BJ (cell line): Measurements from ENCODE around the gene SERPINA12. TPM values are rescaled to one million over a fixed set of nuclear protein-coding genes. Genes with fewer than 3 reads are reported as not detected.

Source experiments
- CTCF ChIA-PET: fragments of 350-600 bp; formaldehyde crosslinking; extraction: SDS; loops from one replicate; lab custom pipeline; 2021; ENCODE audit warnings: antibody characterized with exemption, inconsistent platforms; lab: Yijun Ruan, JAX
- POLR2A ChIA-PET: fragments of 300-600 bp; sonication (Branson Sonifier 250); formaldehyde crosslinking; extraction: SDS; loops from one replicate; lab custom pipeline; 2021; ENCODE audit warnings: antibody characterized with exemption; lab: Charles Lee
- DNase-seq: peaks from one replicate; pipeline ENCODE4 v3.0.0-alpha.2; 2011; ENCODE audit warnings: low read depth
- H3K27me3 ChIP-seq: 2 replicates; pipeline ENCODE4 v1.6.0; 2011; ENCODE audit warnings: low read length; ENCODE audit not compliant: control insufficient read depth, insufficient read depth
- H3K36me3 ChIP-seq: 2 replicates; pipeline ENCODE4 v1.5.1; 2011; ENCODE audit warnings: low read length; ENCODE audit not compliant: control insufficient read depth, insufficient read depth
- H3K4me3 ChIP-seq: 2 replicates; pipeline ENCODE4 v1.5.1; 2011; ENCODE audit warnings: low read depth, mild to moderate bottlenecking, control low read depth, low read length
- polyA plus RNA-seq: library from polyadenylated mRNA; depleted of rRNA; stranded (reverse); fragments of >200 nt; gene quantifications from 2 replicates; pipeline ENCODE4 v1.2.3, GENCODE V29; 2011
- TF ChIP-seq, protein P1 (sequence below): IDR thresholded peaks from 2 replicates; pipeline ENCODE4 v1.5.1; 2011; ENCODE audit warnings: low read depth, mild to moderate bottlenecking, control low read depth, inconsistent platforms, low read length, moderate library complexity; ENCODE audit not compliant: insufficient read depth

Gene SERPINA12
- polyA plus RNA-seq, 1 experiment = not detected

- Histone ChIP-seq H3K4me3 (no peak overlapping the region), H3K36me3 (no peaks in the 10 kb centered on the region), H3K27me3 (no peaks in the 10 kb centered on the region)
- ChIA-PET POLR2A (no interaction called here), CTCF (interaction anchor here (1.9 kb wide), 2 partner anchors 20 to 33 kb away, joined by 6 read pairs; no protein-coding TSS in a partner anchor)
- TF ChIP-seq, protein P1, sequence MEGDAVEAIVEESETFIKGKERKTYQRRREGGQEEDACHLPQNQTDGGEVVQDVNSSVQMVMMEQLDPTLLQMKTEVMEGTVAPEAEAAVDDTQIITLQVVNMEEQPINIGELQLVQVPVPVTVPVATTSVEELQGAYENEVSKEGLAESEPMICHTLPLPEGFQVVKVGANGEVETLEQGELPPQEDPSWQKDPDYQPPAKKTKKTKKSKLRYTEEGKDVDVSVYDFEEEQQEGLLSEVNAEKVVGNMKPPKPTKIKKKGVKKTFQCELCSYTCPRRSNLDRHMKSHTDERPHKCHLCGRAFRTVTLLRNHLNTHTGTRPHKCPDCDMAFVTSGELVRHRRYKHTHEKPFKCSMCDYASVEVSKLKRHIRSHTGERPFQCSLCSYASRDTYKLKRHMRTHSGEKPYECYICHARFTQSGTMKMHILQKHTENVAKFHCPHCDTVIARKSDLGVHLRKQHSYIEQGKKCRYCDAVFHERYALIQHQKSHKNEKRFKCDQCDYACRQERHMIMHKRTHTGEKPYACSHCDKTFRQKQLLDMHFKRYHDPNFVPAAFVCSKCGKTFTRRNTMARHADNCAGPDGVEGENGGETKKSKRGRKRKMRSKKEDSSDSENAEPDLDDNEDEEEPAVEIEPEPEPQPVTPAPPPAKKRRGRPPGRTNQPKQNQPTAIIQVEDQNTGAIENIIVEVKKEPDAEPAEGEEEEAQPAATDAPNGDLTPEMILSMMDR = no peak
- DNase-seq = no peak
Observed at GRCh38 chr14:94466706-94467370, 42.4 kb downstream of the SERPINA12 start.

GRCh38 chr14:94465042-94465441, 44.2 kb downstream of the SERPINA12 start:
- POLR2A ChIA-PET = no interaction called here
- DNase-seq = no peak
- Histone ChIP-seq H3K27me3 (no peaks in the 10 kb centered on the region), H3K4me3 (no peak overlapping the region), H3K36me3 (no peaks in the 10 kb centered on the region)
- CTCF ChIA-PET = interaction anchor here (1.1 to 1.9 kb wide), 2 partner anchors 10 to 21 kb away, joined by 3 to 6 read pairs; no protein-coding TSS in a partner anchor
- TF ChIP-seq, protein P1 = no peak

GRCh38 chr14:94464290-94464689, 45.0 kb downstream of the SERPINA12 start:
- H3K4me3 ChIP-seq = no peak overlapping the region
- POLR2A ChIA-PET = no interaction called here
- CTCF ChIA-PET = interaction anchor here (1.1 to 1.2 kb wide), 2 partner anchors 9 to 22 kb away, joined by 3 read pairs; no protein-coding TSS in a partner anchor
- TF ChIP-seq, protein P1 = no peak
- DNase-seq = no peak
- H3K36me3 ChIP-seq = no peaks in the 10 kb centered on the region
- H3K27me3 ChIP-seq = no peaks in the 10 kb centered on the region

DNA sequence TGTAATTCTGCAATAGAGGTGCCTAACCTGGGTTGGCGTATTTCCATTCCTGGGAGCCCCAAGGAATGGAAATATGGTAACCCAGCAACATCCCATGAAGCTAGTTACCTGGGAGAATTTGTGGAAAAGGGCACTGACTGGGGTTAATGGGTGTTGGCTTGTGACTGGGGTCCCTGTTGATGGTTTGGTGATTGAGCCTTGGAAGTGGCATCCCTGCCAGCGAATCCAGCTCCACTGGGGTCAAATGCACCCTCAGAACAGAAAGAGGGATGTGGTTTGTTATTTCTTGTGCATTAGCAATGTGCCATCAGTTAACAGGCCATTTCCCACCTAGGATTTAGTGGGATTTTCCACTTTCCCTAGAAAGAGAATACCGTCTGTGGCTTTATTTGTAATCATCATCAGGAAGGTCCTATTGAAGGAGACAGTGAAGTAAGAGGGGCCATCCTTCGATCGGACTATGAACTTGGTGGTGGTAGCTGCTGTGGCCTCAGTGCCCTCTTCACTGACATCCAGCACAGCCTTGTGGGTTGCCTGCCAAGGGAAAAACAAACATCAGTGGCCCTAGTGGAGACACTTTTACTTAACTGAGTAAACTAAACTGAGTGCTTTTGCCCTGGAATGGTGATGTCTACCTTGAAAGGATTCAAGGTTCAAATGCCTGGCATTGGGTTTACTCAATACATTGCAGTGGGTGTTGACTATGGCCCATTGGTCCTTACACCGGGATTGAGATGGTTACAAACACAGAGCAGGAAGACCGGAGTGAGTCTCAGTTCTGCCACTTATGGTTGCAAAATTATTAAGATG, 46.3 kb downstream of the SERPINA12 start:
- Histone ChIP-seq H3K27me3 (no peaks in the 10 kb centered on the region), H3K36me3 (no peaks in the 10 kb centered on the region), H3K4me3 (no peak overlapping the region)
- CTCF ChIA-PET = interaction anchor here (1.2 kb wide), 1 partner anchor 23 kb away, joined by 3 read pairs; no protein-coding TSS in a partner anchor
- DNase-seq = no peak
- POLR2A ChIA-PET = no interaction called here
- TF ChIP-seq, protein P1 = no peak

DNA sequence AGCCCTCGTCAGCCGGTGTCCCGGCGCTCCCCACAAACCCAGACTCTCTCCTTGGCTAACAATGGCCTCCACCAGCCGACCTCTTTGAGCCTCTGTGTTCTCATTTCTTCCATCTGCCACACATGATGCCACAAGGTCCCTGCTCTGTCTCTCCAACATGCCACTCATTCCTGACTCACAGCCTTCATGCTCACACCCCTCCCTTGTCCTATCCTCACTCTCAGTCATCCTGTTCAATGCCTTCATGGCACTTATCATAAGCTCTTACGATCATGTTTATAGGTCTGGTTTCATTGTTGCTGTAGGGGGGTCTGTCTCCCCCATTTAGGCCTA, 47.1 kb downstream of the SERPINA12 start:
- DNase-seq = no peak
- TF ChIP-seq, protein P1 = no peak
- CTCF ChIA-PET = no interaction called here
- Histone ChIP-seq H3K27me3 (no peaks in the 10 kb centered on the region), H3K4me3 (no peak overlapping the region), H3K36me3 (no peaks in the 10 kb centered on the region)
- POLR2A ChIA-PET = no interaction called here
